GM23338 (cell line): ENCODE measurements around the gene GPRC5C.

Experiments
- EZH2 ChIP-seq: fragments of 200-600 bp; sonication (generic); IDR thresholded peaks from one replicate; pipeline ENCODE4 v1.8.0; 2017; ENCODE audit warnings: antibody characterized with exemption, mild to moderate bottlenecking, low read depth; ENCODE audit not compliant: unreplicated experiment
- TF ChIP-seq, protein P1 (sequence below), 2 experiments: fragments of 200-600 bp in 1 of 2; sonication (generic) in 1 of 2; conservative IDR thresholded peaks; 2 replicates each; pipeline versions ENCODE4 v1.5.1 to v1.6.1; 2016 to 2017; ENCODE audit warnings: antibody characterized with exemption in 2 of 2, low read depth in 2 of 2, mild to moderate bottlenecking in 2 of 2, moderate library complexity in 1 of 2

DNA sequence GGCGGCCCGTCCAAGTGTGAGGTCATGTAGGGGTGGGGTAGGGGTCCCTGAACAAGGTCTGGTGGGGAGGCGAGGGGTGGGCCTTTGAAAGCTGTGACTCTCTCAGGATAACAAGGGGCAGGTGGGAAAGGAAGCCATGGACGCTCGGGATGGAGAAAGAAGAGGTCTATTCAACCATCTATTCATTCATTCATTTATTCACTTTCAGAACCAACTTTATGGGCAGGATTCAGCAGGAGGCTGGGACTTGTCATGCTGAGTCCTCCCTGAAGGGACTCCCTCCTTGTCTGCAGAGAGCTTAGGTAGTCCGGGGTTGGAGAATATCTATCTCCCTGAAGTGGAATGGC is 25.9 kb downstream of the GPRC5C start:
- TF ChIP-seq EZH2: no peak
- TF ChIP-seq, protein P1, sequence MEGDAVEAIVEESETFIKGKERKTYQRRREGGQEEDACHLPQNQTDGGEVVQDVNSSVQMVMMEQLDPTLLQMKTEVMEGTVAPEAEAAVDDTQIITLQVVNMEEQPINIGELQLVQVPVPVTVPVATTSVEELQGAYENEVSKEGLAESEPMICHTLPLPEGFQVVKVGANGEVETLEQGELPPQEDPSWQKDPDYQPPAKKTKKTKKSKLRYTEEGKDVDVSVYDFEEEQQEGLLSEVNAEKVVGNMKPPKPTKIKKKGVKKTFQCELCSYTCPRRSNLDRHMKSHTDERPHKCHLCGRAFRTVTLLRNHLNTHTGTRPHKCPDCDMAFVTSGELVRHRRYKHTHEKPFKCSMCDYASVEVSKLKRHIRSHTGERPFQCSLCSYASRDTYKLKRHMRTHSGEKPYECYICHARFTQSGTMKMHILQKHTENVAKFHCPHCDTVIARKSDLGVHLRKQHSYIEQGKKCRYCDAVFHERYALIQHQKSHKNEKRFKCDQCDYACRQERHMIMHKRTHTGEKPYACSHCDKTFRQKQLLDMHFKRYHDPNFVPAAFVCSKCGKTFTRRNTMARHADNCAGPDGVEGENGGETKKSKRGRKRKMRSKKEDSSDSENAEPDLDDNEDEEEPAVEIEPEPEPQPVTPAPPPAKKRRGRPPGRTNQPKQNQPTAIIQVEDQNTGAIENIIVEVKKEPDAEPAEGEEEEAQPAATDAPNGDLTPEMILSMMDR (conservative IDR thresholded peaks at IDR 0.05; ENCODE audit: low read depth in 2 of 2): no peak
